Heart left ventricle (tissue), 13 donors: ENCODE measurements around the gene GNG7.

ENCODE experiments used
- CTCF ChIP-seq, 12 donors: fragments of 200-600 bp; sonication (generic) in 4 of 12; IDR thresholded peaks; one replicate each; pipeline versions ENCODE4 v1.5.0 to v1.8.0; 2018 to 2022; ENCODE audit warnings: antibody characterized with exemption in 12 of 12, mild to moderate bottlenecking in 5 of 12
- POLR2A ChIP-seq, 2 donors: fragments of 450-650 bp; IDR thresholded peaks; one replicate each; pipeline ENCODE4 v1.6.1; 2017; ENCODE audit warnings: antibody characterized with exemption in 2 of 2, mild to moderate bottlenecking in 2 of 2, moderate library complexity in 2 of 2
- donor health status: ischemic (EF 13 %, LVEDD 7.1; RV severe dilation, severe dysfunction).
- donor health status: DM: no; HTN: yes; CAD: no.
- donor health status: DM: no; HTN: no; CAD: no.
- donor health status: ischemic (EF 25% LVEDD 6.9; RV normal size, moderate dysfunction).
- donor health status: ischemic (EF 25% LVEDD 5.7; RV mildly dilated, moderate dysfunction).
- donor health status: ischemic (EF 35%, LVEDD 5.7; RV mildly dilated, moderate dysfunction).
- donor health status: nonischemic (EF 11% LVEDD 7.7; RV severe dilation, severe dysfunction).
- donor health status: DM: yes; HTN: yes; CAD: no.
- donor health status: PGD.
- donor health status: ischemic (EF 29% LVEDD 5.4; RV normal size, mild dysfunction).
- donor health status: nonischemic (EF 23%, LVEDD 6.1; RV moderate dilation, normal function).

- TF ChIP-seq CTCF (IDR thresholded peaks at IDR 0.05) (no peak), POLR2A (IDR thresholded peaks at IDR 0.05) (no peak)
These were observed 189.7 kb downstream of the GNG7 start for GRCh38 chr19:2512523-2513431.
